Naive thymus-derived CD4-positive, alpha-beta T cell (primary cell): Measurements from ENCODE around the gene SDC3. TPM values are rescaled to one million over a fixed set of nuclear protein-coding genes. Genes with fewer than 3 reads are reported as not detected.
"Not testable (repeated sequence)": the region's sequence is repeated elsewhere in the genome, so short reads cannot be mapped to it uniquely, and the experiment has no call there.

Experiments used
- ATAC-seq: fragments of 150-1000 bp; cut with Tn5 transposase; 2 replicates; pipeline ENCODE4 v1.10.0; 2021; ENCODE audit warnings: mild to moderate bottlenecking, moderate library complexity
- CTCF ChIA-PET: fragments of 350-600 bp; sonication (Branson Sonifier 250); formaldehyde crosslinking; loops from one replicate; lab custom pipeline; 2021; ENCODE audit warnings: antibody characterized with exemption; lab: Charles Lee
- POLR2A ChIA-PET: fragments of 350-600 bp; sonication (Branson Sonifier 250); formaldehyde crosslinking; loops from one replicate; lab custom pipeline; 2021; ENCODE audit warnings: antibody characterized with exemption, inconsistent platforms; lab: Charles Lee
- DNase-seq, 9 donors: peaks; one replicate each; pipeline versions ENCODE4 v3.0.0 to v3.0.0-alpha.2; 2020 to 2022; ENCODE audit warnings: mixed read lengths in 1 of 9
- H3K27ac ChIP-seq: one replicate; pipeline ENCODE4 v1.7.0; 2013; ENCODE audit warnings: mild to moderate bottlenecking, low read depth, low read length, moderate library complexity
- H3K27me3 ChIP-seq, 2 donors: one replicate each; pipeline ENCODE4 v1.7.0; 2013; ENCODE audit warnings: low read length in 2 of 2, mild to moderate bottlenecking in 2 of 2, moderate library complexity in 2 of 2; ENCODE audit not compliant: control insufficient read depth in 2 of 2, insufficient read depth in 2 of 2
- H3K36me3 ChIP-seq, 3 experiments: 1 replicate in 2 of 3; 2 replicates in 1 of 3; pipeline ENCODE4 v1.7.0; 2013; ENCODE audit warnings: low read length in 3 of 3, mild to moderate bottlenecking in 3 of 3, moderate library complexity in 1 of 3; ENCODE audit not compliant: insufficient read depth in 3 of 3, control insufficient read depth in 2 of 3
- H3K4me1 ChIP-seq, 2 donors: one replicate each; pipeline ENCODE4 v1.7.0; 2013; ENCODE audit warnings: low read length in 2 of 2, mild to moderate bottlenecking in 2 of 2, moderate library complexity in 1 of 2; ENCODE audit not compliant: control insufficient read depth in 2 of 2, insufficient read depth in 2 of 2
- H3K4me3 ChIP-seq: 2 replicates; pipeline ENCODE4 v1.7.0; 2013; ENCODE audit warnings: mild to moderate bottlenecking, low read length
- H3K9me3 ChIP-seq, 3 experiments: 1 replicate in 2 of 3; 2 replicates in 1 of 3; pipeline ENCODE4 v1.7.0; 2013; ENCODE audit warnings: low read length in 3 of 3; ENCODE audit not compliant: control insufficient read depth in 2 of 3
- H3K27ac Mint-ChIP-seq, 9 donors: one replicate each; pipeline ENCODE4 v1.8.0; 2020 to 2022; ENCODE audit warnings: mixed read lengths in 9 of 9, mild to moderate bottlenecking in 8 of 9, moderate library complexity in 5 of 9, inconsistent platforms in 2 of 9
- H3K27me3 Mint-ChIP-seq, 5 donors: one replicate each; pipeline ENCODE4 v1.8.0; 2021 to 2022; ENCODE audit warnings: mixed read lengths in 5 of 5, mild to moderate bottlenecking in 1 of 5
- H3K36me3 Mint-ChIP-seq, 5 donors: one replicate each; pipeline ENCODE4 v1.8.0; 2020 to 2022; ENCODE audit warnings: mixed read lengths in 5 of 5, mild to moderate bottlenecking in 3 of 5, inconsistent platforms in 1 of 5
- H3K4me1 Mint-ChIP-seq, 7 donors: one replicate each; pipeline ENCODE4 v1.8.0; 2020 to 2022; ENCODE audit warnings: mixed read lengths in 7 of 7, mild to moderate bottlenecking in 3 of 7, inconsistent platforms in 1 of 7
- H3K4me3 Mint-ChIP-seq, 10 donors: one replicate each; pipeline ENCODE4 v1.8.0; 2020 to 2022; ENCODE audit warnings: mild to moderate bottlenecking in 10 of 10, mixed read lengths in 10 of 10, moderate library complexity in 6 of 10, inconsistent platforms in 2 of 10
- H3K9me3 Mint-ChIP-seq, 11 donors: one replicate each; pipeline ENCODE4 v1.8.0; 2020 to 2022; ENCODE audit warnings: mixed read lengths in 11 of 11, mild to moderate bottlenecking in 4 of 11, inconsistent platforms in 1 of 11, moderate library complexity in 1 of 11
- intact Hi-C, 2 donors: fragments of 100-400 bp; cut with micrococcal nuclease; formaldehyde crosslinking; loops; one replicate each; pipeline ENCODE4 v1.15.1; 2023
- polyA plus RNA-seq, 2 donors: library from polyadenylated mRNA; unstranded; fragments of 300-500 nt; fragmentation: Illumina TruSeq; gene quantifications; one replicate each; pipeline ENCODE4 v1.2.3, GENCODE V29; 2021
- total RNA-seq, 6 experiments: library from RNA in 5 of 6; stranded (reverse) in 5 of 6; gene quantifications; 1 replicate in 5 of 6; 2 replicates in 1 of 6; pipeline ENCODE4 v1.2.3 and lab custom pipeline; 2021 to 2026

The SDC3 gene
- total and polyA plus RNA-seq, 7 experiments from 2014 or later: 0.07 to 0.42 (median 0.27) TPM; not detected in 1

DNA sequence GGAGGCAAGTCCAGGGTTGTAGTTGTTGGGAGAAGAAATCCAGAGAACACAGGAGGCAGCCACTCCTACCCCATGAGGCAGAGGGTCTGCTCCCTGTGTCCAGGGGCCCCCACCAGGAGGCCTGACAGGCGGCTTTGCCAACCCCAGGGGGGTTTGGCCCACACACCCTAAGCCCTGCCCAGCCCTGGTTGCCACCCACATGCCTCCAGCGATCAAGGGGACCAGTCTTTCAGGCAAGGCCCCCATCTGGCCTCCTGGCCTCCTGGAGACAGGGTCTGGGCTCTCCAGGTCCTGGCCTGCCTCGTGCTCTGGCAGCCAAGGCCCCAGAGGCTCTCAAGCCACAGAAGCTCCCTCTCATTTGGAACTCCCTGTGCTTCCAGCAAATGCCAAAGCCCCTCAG is 38.5 kb downstream of the SDC3 start:
- H3K4me3 ChIP-seq: no peak overlapping the region
- ChIA-PET POLR2A (no interaction called here), CTCF (no interaction called here)
- ATAC-seq (no peak), DNase-seq (no peak)
- H3K27me3 Mint-ChIP-seq: peaks cover 0 to 26% (median 9%) of the 10 kb centered on the region in 5 donors
- intact Hi-C loops: no loop called here
- H3K36me3 ChIP-seq: no peaks in the 10 kb centered on the region
- no peaks in the 10 kb centered on the region for H3K36me3 Mint-ChIP-seq
- H3K9me3 ChIP-seq: no peaks in the 10 kb centered on the region
- no peak overlapping the region for H3K27ac ChIP-seq
- H3K4me3 Mint-ChIP-seq: no peak overlapping the region
- H3K9me3 Mint-ChIP-seq: peaks cover 0 to 18% (median 0%) of the 10 kb centered on the region in 11 donors
- H3K4me1 ChIP-seq: no peaks in the 10 kb centered on the region
- peaks cover 0 to 3% (median 0%) of the 10 kb centered on the region in 7 donors for H3K4me1 Mint-ChIP-seq
- H3K27ac Mint-ChIP-seq: no peak overlapping the region
- no peaks in the 10 kb centered on the region for H3K27me3 ChIP-seq

GRCh38 chr1:30868833-30869435 is 39.6 kb downstream of the SDC3 start:
- no peak for ATAC-seq
- Histone ChIP-seq H3K36me3 (no peaks in the 10 kb centered on the region), H3K9me3 (no peaks in the 10 kb centered on the region), H3K27ac (no peak overlapping the region), H3K4me3 (no peak overlapping the region), H3K27me3 (no peaks in the 10 kb centered on the region), H3K4me1 (no peaks in the 10 kb centered on the region)
- ChIA-PET POLR2A (no interaction called here), CTCF (no interaction called here)
- Mint-ChIP-seq H3K27ac (no peak overlapping the region), H3K27me3 (peaks cover 0 to 26% (median 13%) of the 10 kb centered on the region in 5 donors), H3K4me1 (peaks cover 0 to 3% (median 0%) of the 10 kb centered on the region in 7 donors), H3K9me3 (peaks cover 0 to 18% (median 0%) of the 10 kb centered on the region in 11 donors), H3K4me3 (no peak overlapping the region), H3K36me3 (no peaks in the 10 kb centered on the region)
- intact Hi-C loops: no loop called here
- DNase-seq: no peak

DNA sequence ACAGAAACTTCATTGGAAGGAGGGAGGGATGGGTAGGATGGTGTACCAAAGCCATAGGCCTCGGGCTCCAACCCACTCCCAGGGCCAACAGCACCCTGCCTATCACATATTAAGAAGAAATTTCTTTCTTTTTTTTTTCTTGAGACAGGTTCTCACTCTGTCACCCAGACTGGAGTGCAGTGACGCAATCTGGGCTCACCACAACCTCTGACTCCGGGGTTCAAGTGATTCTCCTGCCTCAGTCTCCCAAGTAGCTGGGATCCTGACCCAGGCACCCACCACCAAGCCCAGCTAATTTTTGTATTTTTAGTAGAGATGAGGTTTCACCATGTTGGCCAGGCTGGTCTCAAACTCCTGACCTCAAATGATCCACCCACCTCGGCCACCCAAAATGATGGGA is 40.5 kb downstream of the SDC3 start:
- DNase-seq, H3K36me3 ChIP-seq, H3K4me3 ChIP-seq, H3K4me3 Mint-ChIP-seq, CTCF ChIA-PET, H3K4me1 Mint-ChIP-seq, H3K27ac Mint-ChIP-seq, intact Hi-C loops, H3K27me3 ChIP-seq, H3K27ac ChIP-seq, H3K4me1 ChIP-seq, H3K9me3 ChIP-seq, H3K9me3 Mint-ChIP-seq, POLR2A ChIA-PET, ATAC-seq, H3K36me3 Mint-ChIP-seq: not testable (repeated sequence)
- peaks cover 0 to 26% (median 13%) of the 10 kb centered on the region in 5 donors for H3K27me3 Mint-ChIP-seq

DNA sequence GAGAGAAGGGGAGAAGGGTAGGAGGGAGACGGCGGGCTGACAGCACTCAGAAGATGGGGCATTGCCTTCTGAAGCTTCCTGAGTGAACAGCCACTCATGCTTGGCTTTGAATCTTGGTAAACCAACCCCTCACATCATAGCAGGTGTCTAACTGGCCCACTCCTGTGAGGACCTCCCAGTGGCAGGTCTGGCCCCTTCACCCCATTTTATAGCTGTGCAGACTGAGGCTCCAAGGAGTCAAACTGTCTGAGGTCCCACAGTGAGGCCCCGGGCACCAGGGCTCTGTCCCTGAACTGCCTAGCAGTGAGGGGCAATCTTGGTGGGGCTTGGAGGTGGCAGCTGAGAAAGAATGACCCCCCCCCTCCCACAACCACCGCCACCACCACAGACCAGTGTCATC is 41.0 kb downstream of the SDC3 start:
- Mint-ChIP-seq H3K27ac (no peak overlapping the region), H3K27me3 (peaks cover 0 to 26% (median 13%) of the 10 kb centered on the region in 5 donors), H3K4me3 (no peak overlapping the region), H3K9me3 (peaks cover 0 to 7% (median 0%) of the 10 kb centered on the region in 11 donors), H3K36me3 (no peaks in the 10 kb centered on the region), H3K4me1 (peaks cover 0 to 3% (median 0%) of the 10 kb centered on the region in 7 donors)
- H3K4me3 ChIP-seq: no peak overlapping the region
- ATAC-seq: no peak
- no peak for DNase-seq
- CTCF ChIA-PET: no interaction called here
- no peaks in the 10 kb centered on the region for H3K27me3 ChIP-seq
- intact Hi-C loops: no loop called here
- H3K4me1 ChIP-seq: no peaks in the 10 kb centered on the region
- H3K36me3 ChIP-seq: no peaks in the 10 kb centered on the region
- H3K9me3 ChIP-seq: no peaks in the 10 kb centered on the region
- H3K27ac ChIP-seq: no peak overlapping the region
- POLR2A ChIA-PET: no interaction called here

DNA sequence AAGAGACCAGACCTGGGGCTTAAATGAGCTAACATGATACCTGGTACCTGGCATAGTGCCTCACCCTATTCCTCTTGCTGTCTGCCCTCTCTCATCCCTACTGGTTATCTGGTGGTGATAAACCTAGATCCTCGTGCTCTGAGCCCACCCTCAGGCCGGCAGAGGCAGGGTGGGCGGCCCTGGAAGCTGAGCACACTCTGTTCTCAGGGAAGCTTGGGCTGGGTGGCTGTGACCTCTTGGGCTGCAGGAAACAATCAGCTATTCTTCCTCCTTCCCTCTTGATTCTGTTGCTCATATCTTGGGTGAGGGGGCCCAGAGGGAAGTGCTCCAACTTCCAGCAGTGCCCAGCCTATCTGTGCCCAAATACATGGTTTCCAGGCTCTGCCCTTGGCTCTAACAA is 42.0 kb downstream of the SDC3 start:
- Mint-ChIP-seq H3K4me1 (peaks cover 0 to 3% (median 0%) of the 10 kb centered on the region in 7 donors), H3K4me3 (no peak overlapping the region), H3K27ac (no peak overlapping the region), H3K27me3 (peaks cover 0 to 26% (median 13%) of the 10 kb centered on the region in 5 donors), H3K9me3 (no peaks in the 10 kb centered on the region), H3K36me3 (no peaks in the 10 kb centered on the region)
- H3K9me3 ChIP-seq: no peaks in the 10 kb centered on the region
- no peaks in the 10 kb centered on the region for H3K27me3 ChIP-seq
- H3K27ac ChIP-seq: no peak overlapping the region
- H3K36me3 ChIP-seq: no peaks in the 10 kb centered on the region
- ATAC-seq (no peak), DNase-seq (no peak)
- H3K4me3 ChIP-seq: no peak overlapping the region
- no peaks in the 10 kb centered on the region for H3K4me1 ChIP-seq
- intact Hi-C loops: no loop called here
- ChIA-PET CTCF (no interaction called here), POLR2A (no interaction called here)

GRCh38 chr1:30864681-30865080 is 43.9 kb downstream of the SDC3 start:
- H3K9me3 ChIP-seq: no peaks in the 10 kb centered on the region
- no peaks in the 10 kb centered on the region for H3K4me1 ChIP-seq
- peaks cover 0 to 4% (median 0%) of the 10 kb centered on the region in 7 donors for H3K4me1 Mint-ChIP-seq
- H3K4me3 Mint-ChIP-seq: no peak overlapping the region
- peaks cover 0 to 26% (median 13%) of the 10 kb centered on the region in 5 donors for H3K27me3 Mint-ChIP-seq
- H3K36me3 Mint-ChIP-seq: no peaks in the 10 kb centered on the region
- no peaks in the 10 kb centered on the region for H3K27me3 ChIP-seq
- CTCF ChIA-PET: no interaction called here
- no peak overlapping the region for H3K4me3 ChIP-seq
- no peaks in the 10 kb centered on the region for H3K9me3 Mint-ChIP-seq
- intact Hi-C loops: no loop called here
- no peak overlapping the region for H3K27ac ChIP-seq
- POLR2A ChIA-PET: no interaction called here
- peak overlapping the region in 1 of 9 donors; percentile 52 for H3K27ac Mint-ChIP-seq
- no peak for DNase-seq
- no peak for ATAC-seq
- no peaks in the 10 kb centered on the region for H3K36me3 ChIP-seq
